Measurements from ENCODE around the gene KLHL29.
A peak's percentile ranks its signal among the peaks of the same experiment; 100 is the strongest.

KLHL29 gene

DNA sequence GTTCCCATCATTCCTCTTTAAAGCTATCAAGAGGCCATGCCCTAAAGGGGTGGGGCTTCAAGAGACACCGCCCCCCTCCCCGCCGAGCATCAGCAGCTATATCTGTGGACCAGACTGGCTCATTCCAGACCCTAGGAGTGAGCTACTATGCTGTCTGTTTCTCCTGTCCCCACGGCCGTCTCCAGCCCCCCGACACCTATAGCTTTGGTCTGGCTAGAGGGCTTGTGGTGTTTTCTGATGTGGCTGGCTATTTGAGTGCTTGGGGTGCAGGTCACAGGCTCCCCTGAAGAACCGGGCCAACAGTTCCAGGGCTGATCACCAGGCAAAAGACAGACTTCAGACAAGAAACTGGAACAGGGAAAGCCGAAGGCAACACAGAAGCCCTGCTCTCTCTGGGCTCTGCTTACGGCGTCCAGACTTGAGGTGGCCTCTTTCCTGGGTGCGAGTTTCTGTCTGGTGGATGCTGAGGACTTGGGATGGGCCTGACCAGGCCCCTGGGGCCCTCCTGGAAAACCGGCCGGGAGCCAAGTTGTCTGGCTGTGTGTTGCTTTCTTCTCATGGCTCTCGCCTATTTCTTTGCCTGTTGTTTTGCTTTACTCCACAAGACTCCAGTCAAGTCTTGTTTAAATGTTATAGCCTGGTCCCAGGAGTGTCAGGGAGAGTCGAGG is 83.6 kb downstream of the KLHL29 start:
- no CpG with 5 or more reads among the region's 15 CpGs for WGBS, 2 donors (ENCODE audit: extremely low coverage in 2 of 2, insufficient read length in 2 of 2, insufficient replicate concordance in 1 of 2)

GRCh38 chr2:23469142-23469540 is 84.2 kb downstream of the KLHL29 start:
- H3K18ac ChIP-seq (ENCODE audit: low read length) = peak overlapping the region; percentile 25
- no peaks in the 10 kb centered on the region for H3K36me3 ChIP-seq (replicated peaks in 1 of 2; ENCODE audit: control insufficient read depth in 2 of 2, insufficient read depth in 2 of 2, low read length in 2 of 2)
- no CpG with 5 or more reads among the region's 10 CpGs for WGBS, 2 donors (ENCODE audit: extremely low coverage in 2 of 2, insufficient read length in 2 of 2, insufficient replicate concordance in 1 of 2)
- no peak overlapping the region for H2AFZ ChIP-seq (ENCODE audit: low read length)
- peak overlapping the region; percentile 65 for H3K9ac ChIP-seq (ENCODE audit: low read depth, low read length, poor library complexity)
- no peak overlapping the region for H3K27ac ChIP-seq (replicated peaks; ENCODE audit: low read length)
- DNase-seq (ENCODE audit: low spot score) = no peak
- no peaks in the 10 kb centered on the region for H3K4me1 ChIP-seq (ENCODE audit: control insufficient read depth in 2 of 2, insufficient read depth in 1 of 2, low read depth in 1 of 2, low read length in 2 of 2)
- H3K4ac ChIP-seq (ENCODE audit: low read length) = no peak overlapping the region
- no peak overlapping the region for H2BK5ac ChIP-seq (ENCODE audit: low read length)
- no peak overlapping the region for H4K8ac ChIP-seq (ENCODE audit: low read depth, low read length)
- H3K14ac ChIP-seq (ENCODE audit: low read length) = peak overlapping the region; percentile 11
- no peak overlapping the region for H3K4me2 ChIP-seq (ENCODE audit: insufficient read depth, low read length, poor library complexity, severe bottlenecking)
- no peak overlapping the region for H2AK5ac ChIP-seq (ENCODE audit: low read depth, low read length)
- H2BK12ac ChIP-seq (ENCODE audit: low read length) = no peak overlapping the region
- H3K9me3 ChIP-seq (replicated peaks in 1 of 2; ENCODE audit: control insufficient read depth in 2 of 2, insufficient read depth in 1 of 2, low read depth in 1 of 2, low read length in 2 of 2) = peaks cover 0 to 5% of the 10 kb centered on the region in 2 donors
- no peak overlapping the region for H2BK120ac ChIP-seq (ENCODE audit: low read depth, low read length)
- no peaks in the 10 kb centered on the region for H3K27me3 ChIP-seq (ENCODE audit: control insufficient read depth in 3 of 3, insufficient read depth in 3 of 3, low read depth in 1 of 3, low read length in 3 of 3)
- H3K23ac ChIP-seq (ENCODE audit: low read depth, low read length, poor library complexity) = no peak overlapping the region
- peaks cover 2% of the 10 kb centered on the region for H3K79me1 ChIP-seq (ENCODE audit: low read depth, low read length)
- H4K91ac ChIP-seq (ENCODE audit: low read depth, low read length, poor library complexity) = no peak overlapping the region
- no peak overlapping the region for H2BK15ac ChIP-seq (ENCODE audit: low read length)
- no peak overlapping the region for H3K4me3 ChIP-seq (ENCODE audit: low read length in 2 of 2)

More for the DNA sequence above, 83.6 kb downstream of the KLHL29 start:
- Histone ChIP-seq H3K4me3 (ENCODE audit: low read length in 2 of 2) (no peak overlapping the region), H3K4me1 (ENCODE audit: control insufficient read depth in 2 of 2, insufficient read depth in 1 of 2, low read depth in 1 of 2, low read length in 2 of 2) (no peaks in the 10 kb centered on the region), H3K27ac (replicated peaks; ENCODE audit: low read length) (no peak overlapping the region), H3K9me3 (replicated peaks in 1 of 2; ENCODE audit: control insufficient read depth in 2 of 2, insufficient read depth in 1 of 2, low read depth in 1 of 2, low read length in 2 of 2) (peaks cover 0 to 5% of the 10 kb centered on the region in 2 donors), H3K4ac (ENCODE audit: low read length) (no peak overlapping the region), H3K14ac (ENCODE audit: low read length) (no peak overlapping the region), H3K18ac (ENCODE audit: low read length) (peak overlapping the region; percentile 8), H3K23ac (ENCODE audit: low read depth, low read length, poor library complexity) (no peak overlapping the region), H2BK5ac (ENCODE audit: low read length) (no peak overlapping the region), H2BK120ac (ENCODE audit: low read depth, low read length) (no peak overlapping the region), H3K4me2 (ENCODE audit: insufficient read depth, low read length, poor library complexity, severe bottlenecking) (no peak overlapping the region), H4K91ac (ENCODE audit: low read depth, low read length, poor library complexity) (no peak overlapping the region), H2AK5ac (ENCODE audit: low read depth, low read length) (peak overlapping the region; percentile 26), H2AFZ (ENCODE audit: low read length) (no peak overlapping the region), H3K9ac (ENCODE audit: low read depth, low read length, poor library complexity) (no peak overlapping the region), H4K8ac (ENCODE audit: low read depth, low read length) (no peak overlapping the region), H3K36me3 (replicated peaks in 1 of 2; ENCODE audit: control insufficient read depth in 2 of 2, insufficient read depth in 2 of 2, low read length in 2 of 2) (no peaks in the 10 kb centered on the region), H2BK15ac (ENCODE audit: low read length) (no peak overlapping the region), H2BK12ac (ENCODE audit: low read length) (no peak overlapping the region), H3K79me1 (ENCODE audit: low read depth, low read length) (peaks cover 2% of the 10 kb centered on the region), H3K27me3 (ENCODE audit: control insufficient read depth in 3 of 3, insufficient read depth in 3 of 3, low read depth in 1 of 3, low read length in 3 of 3) (no peaks in the 10 kb centered on the region)
- no peak for DNase-seq (ENCODE audit: low spot score)

GRCh38 chr2:23475036-23475435 is 90.1 kb downstream of the KLHL29 start:
- no peak overlapping the region for H3K14ac ChIP-seq (ENCODE audit: low read length)
- H3K18ac ChIP-seq (ENCODE audit: low read length) = no peak overlapping the region
- no peak overlapping the region for H2BK5ac ChIP-seq (ENCODE audit: low read length)
- no peak overlapping the region for H2BK15ac ChIP-seq (ENCODE audit: low read length)
- H3K9me3 ChIP-seq (replicated peaks in 1 of 2; ENCODE audit: control insufficient read depth in 2 of 2, insufficient read depth in 1 of 2, low read depth in 1 of 2, low read length in 2 of 2) = peaks cover 0 to 5% of the 10 kb centered on the region in 2 donors
- no peaks in the 10 kb centered on the region for H3K27me3 ChIP-seq (ENCODE audit: control insufficient read depth in 3 of 3, insufficient read depth in 3 of 3, low read depth in 1 of 3, low read length in 3 of 3)
- no peaks in the 10 kb centered on the region for H3K36me3 ChIP-seq (replicated peaks in 1 of 2; ENCODE audit: control insufficient read depth in 2 of 2, insufficient read depth in 2 of 2, low read length in 2 of 2)
- no peak overlapping the region for H2AFZ ChIP-seq (ENCODE audit: low read length)
- H3K4me1 ChIP-seq (ENCODE audit: control insufficient read depth in 2 of 2, insufficient read depth in 1 of 2, low read depth in 1 of 2, low read length in 2 of 2) = peaks cover 8 to 19% of the 10 kb centered on the region in 2 donors
- H4K8ac ChIP-seq (ENCODE audit: low read depth, low read length) = no peak overlapping the region
- H3K27ac ChIP-seq (replicated peaks; ENCODE audit: low read length) = no peak overlapping the region
- no peak overlapping the region for H3K9ac ChIP-seq (ENCODE audit: low read depth, low read length, poor library complexity)
- no peak overlapping the region for H3K4me2 ChIP-seq (ENCODE audit: insufficient read depth, low read length, poor library complexity, severe bottlenecking)
- H3K23ac ChIP-seq (ENCODE audit: low read depth, low read length, poor library complexity) = no peak overlapping the region
- peaks cover 4% of the 10 kb centered on the region for H3K79me1 ChIP-seq (ENCODE audit: low read depth, low read length)
- no peak overlapping the region for H3K4me3 ChIP-seq (ENCODE audit: low read length in 2 of 2)
- H2BK12ac ChIP-seq (ENCODE audit: low read length) = no peak overlapping the region
- H4K91ac ChIP-seq (ENCODE audit: low read depth, low read length, poor library complexity) = no peak overlapping the region
- no peak overlapping the region for H3K4ac ChIP-seq (ENCODE audit: low read length)
- WGBS, 2 donors (ENCODE audit: extremely low coverage in 2 of 2, insufficient read length in 2 of 2, insufficient replicate concordance in 1 of 2) = no CpG with 5 or more reads among the region's 4 CpGs
- H2AK5ac ChIP-seq (ENCODE audit: low read depth, low read length) = no peak overlapping the region
- DNase-seq (ENCODE audit: low spot score) = peak; percentile 41
- no peak overlapping the region for H2BK120ac ChIP-seq (ENCODE audit: low read depth, low read length)

GRCh38 chr2:23475473-23475872 is 90.5 kb downstream of the KLHL29 start:
- H4K91ac ChIP-seq (ENCODE audit: low read depth, low read length, poor library complexity) = no peak overlapping the region
- no peak overlapping the region for H3K18ac ChIP-seq (ENCODE audit: low read length)

More at GRCh38 chr2:23475473-23475872, 90.5 kb downstream of the KLHL29 start:
- Histone ChIP-seq H3K14ac (ENCODE audit: low read length) (no peak overlapping the region), H2BK120ac (ENCODE audit: low read depth, low read length) (no peak overlapping the region), H3K27me3 (ENCODE audit: control insufficient read depth in 3 of 3, insufficient read depth in 3 of 3, low read depth in 1 of 3, low read length in 3 of 3) (no peaks in the 10 kb centered on the region), H3K4me1 (ENCODE audit: control insufficient read depth in 2 of 2, insufficient read depth in 1 of 2, low read depth in 1 of 2, low read length in 2 of 2) (peaks cover 9 to 19% of the 10 kb centered on the region in 2 donors), H3K23ac (ENCODE audit: low read depth, low read length, poor library complexity) (no peak overlapping the region), H2BK15ac (ENCODE audit: low read length) (no peak overlapping the region), H2BK5ac (ENCODE audit: low read length) (no peak overlapping the region), H3K4me2 (ENCODE audit: insufficient read depth, low read length, poor library complexity, severe bottlenecking) (no peak overlapping the region), H3K9me3 (replicated peaks in 1 of 2; ENCODE audit: control insufficient read depth in 2 of 2, insufficient read depth in 1 of 2, low read depth in 1 of 2, low read length in 2 of 2) (peaks cover 0 to 5% of the 10 kb centered on the region in 2 donors), H4K8ac (ENCODE audit: low read depth, low read length) (no peak overlapping the region), H3K4me3 (ENCODE audit: low read length in 2 of 2) (no peak overlapping the region), H3K9ac (ENCODE audit: low read depth, low read length, poor library complexity) (no peak overlapping the region), H3K27ac (replicated peaks; ENCODE audit: low read length) (no peak overlapping the region), H3K4ac (ENCODE audit: low read length) (no peak overlapping the region), H2BK12ac (ENCODE audit: low read length) (no peak overlapping the region), H3K36me3 (replicated peaks in 1 of 2; ENCODE audit: control insufficient read depth in 2 of 2, insufficient read depth in 2 of 2, low read length in 2 of 2) (no peaks in the 10 kb centered on the region), H2AK5ac (ENCODE audit: low read depth, low read length) (no peak overlapping the region), H3K79me1 (ENCODE audit: low read depth, low read length) (peaks cover 4% of the 10 kb centered on the region), H2AFZ (ENCODE audit: low read length) (no peak overlapping the region)
- DNase-seq (ENCODE audit: low spot score) = no peak
- WGBS, 2 donors (ENCODE audit: extremely low coverage in 2 of 2, insufficient read length in 2 of 2, insufficient replicate concordance in 1 of 2) = no CpG with 5 or more reads among the region's 11 CpGs
